ENCODE data around the gene F12.
A peak's percentile ranks its signal among the peaks of the same experiment; 100 is the strongest.

DNA sequence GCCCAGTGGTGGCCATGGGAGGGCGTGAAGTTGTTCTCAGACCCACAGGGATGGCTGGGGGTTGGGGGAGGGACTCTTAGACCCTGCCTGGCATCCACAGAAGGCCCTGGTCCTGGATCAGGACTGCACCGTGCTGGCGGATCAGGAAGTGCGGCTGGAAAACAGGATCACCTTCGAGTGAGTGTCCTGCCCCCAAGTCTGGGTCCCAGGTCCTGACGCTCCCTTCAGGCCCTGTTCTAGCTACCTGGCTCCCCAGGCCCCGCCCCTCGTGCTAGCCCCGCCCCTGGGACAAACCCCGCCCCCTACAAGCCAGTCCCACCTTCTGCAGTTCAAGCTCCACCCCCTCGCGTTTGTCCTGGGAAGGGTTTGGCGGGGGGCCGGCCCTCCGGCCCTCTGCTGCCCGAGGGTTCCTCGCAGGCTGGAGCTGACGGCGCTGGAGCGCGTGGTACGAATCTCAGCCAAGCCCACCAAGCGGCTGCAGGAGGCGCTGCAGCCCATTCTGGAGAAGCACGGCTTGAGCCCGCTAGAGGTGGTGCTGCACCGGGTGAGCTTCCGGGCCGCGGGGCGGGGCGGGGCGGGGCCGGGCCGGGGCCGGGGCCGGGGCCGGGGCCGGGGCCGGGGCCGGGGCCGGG is 38.8 kb downstream of the F12 start:
- TF ChIP-seq, protein P1, sequence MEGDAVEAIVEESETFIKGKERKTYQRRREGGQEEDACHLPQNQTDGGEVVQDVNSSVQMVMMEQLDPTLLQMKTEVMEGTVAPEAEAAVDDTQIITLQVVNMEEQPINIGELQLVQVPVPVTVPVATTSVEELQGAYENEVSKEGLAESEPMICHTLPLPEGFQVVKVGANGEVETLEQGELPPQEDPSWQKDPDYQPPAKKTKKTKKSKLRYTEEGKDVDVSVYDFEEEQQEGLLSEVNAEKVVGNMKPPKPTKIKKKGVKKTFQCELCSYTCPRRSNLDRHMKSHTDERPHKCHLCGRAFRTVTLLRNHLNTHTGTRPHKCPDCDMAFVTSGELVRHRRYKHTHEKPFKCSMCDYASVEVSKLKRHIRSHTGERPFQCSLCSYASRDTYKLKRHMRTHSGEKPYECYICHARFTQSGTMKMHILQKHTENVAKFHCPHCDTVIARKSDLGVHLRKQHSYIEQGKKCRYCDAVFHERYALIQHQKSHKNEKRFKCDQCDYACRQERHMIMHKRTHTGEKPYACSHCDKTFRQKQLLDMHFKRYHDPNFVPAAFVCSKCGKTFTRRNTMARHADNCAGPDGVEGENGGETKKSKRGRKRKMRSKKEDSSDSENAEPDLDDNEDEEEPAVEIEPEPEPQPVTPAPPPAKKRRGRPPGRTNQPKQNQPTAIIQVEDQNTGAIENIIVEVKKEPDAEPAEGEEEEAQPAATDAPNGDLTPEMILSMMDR (IDR thresholded peaks at IDR 0.05 in 2 of 3, conservative IDR thresholded peaks at IDR 0.05 in 1 of 3; ENCODE audit: borderline replicate concordance in 1 of 3, insufficient read depth in 1 of 3, low read depth in 2 of 3, low read length in 2 of 3): peak in 2 of 3 experiments; percentile 58 to 65; a peak in 4 of 6 replicates
- TF ChIP-seq SIN3A (IDR thresholded peaks at IDR 0.05; ENCODE audit: low read depth) (no peak), EZH2 (IDR thresholded peaks at IDR 0.05) (no peak), TCF7L2 (IDR thresholded peaks at IDR 0.05; ENCODE audit: borderline replicate concordance, extremely low read depth, insufficient read depth, insufficient read length) (no peak), POLR2A (IDR thresholded peaks at IDR 0.05; ENCODE audit: borderline replicate concordance, extremely low read depth, insufficient read depth, insufficient read length) (no peak)
- TF ChIP-seq, protein P2, sequence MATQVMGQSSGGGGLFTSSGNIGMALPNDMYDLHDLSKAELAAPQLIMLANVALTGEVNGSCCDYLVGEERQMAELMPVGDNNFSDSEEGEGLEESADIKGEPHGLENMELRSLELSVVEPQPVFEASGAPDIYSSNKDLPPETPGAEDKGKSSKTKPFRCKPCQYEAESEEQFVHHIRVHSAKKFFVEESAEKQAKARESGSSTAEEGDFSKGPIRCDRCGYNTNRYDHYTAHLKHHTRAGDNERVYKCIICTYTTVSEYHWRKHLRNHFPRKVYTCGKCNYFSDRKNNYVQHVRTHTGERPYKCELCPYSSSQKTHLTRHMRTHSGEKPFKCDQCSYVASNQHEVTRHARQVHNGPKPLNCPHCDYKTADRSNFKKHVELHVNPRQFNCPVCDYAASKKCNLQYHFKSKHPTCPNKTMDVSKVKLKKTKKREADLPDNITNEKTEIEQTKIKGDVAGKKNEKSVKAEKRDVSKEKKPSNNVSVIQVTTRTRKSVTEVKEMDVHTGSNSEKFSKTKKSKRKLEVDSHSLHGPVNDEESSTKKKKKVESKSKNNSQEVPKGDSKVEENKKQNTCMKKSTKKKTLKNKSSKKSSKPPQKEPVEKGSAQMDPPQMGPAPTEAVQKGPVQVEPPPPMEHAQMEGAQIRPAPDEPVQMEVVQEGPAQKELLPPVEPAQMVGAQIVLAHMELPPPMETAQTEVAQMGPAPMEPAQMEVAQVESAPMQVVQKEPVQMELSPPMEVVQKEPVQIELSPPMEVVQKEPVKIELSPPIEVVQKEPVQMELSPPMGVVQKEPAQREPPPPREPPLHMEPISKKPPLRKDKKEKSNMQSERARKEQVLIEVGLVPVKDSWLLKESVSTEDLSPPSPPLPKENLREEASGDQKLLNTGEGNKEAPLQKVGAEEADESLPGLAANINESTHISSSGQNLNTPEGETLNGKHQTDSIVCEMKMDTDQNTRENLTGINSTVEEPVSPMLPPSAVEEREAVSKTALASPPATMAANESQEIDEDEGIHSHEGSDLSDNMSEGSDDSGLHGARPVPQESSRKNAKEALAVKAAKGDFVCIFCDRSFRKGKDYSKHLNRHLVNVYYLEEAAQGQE (IDR thresholded peaks at IDR 0.05; ENCODE audit: low read depth): no peak
